ENCODE data around the gene PHKB.

The PHKB gene

DNA sequence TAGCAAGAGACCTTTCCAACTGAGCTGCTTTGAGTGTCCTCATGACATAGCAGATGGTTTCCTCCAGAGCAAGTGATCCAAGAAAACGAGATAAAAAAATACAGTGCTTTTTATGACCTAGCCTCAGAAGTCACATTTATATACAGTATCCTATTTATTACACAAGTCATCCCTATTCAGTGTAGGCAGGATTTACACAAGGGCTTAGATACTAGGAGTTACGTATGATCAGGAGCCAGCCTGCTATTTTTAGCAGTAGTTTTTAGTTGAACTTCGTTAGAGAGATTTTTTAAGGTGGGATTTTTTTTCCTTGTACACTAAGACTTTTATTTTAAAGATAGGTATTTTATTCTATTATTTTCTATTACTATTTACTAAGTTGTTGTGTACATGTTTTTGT is 58.4 kb downstream of the PHKB start:
- DNase-seq (ENCODE audit: low read depth, low spot score): no peak
- H3K4me3 ChIP-seq (ENCODE audit: low read depth, low read length): no peak overlapping the region
- TF ChIP-seq, protein P1, sequence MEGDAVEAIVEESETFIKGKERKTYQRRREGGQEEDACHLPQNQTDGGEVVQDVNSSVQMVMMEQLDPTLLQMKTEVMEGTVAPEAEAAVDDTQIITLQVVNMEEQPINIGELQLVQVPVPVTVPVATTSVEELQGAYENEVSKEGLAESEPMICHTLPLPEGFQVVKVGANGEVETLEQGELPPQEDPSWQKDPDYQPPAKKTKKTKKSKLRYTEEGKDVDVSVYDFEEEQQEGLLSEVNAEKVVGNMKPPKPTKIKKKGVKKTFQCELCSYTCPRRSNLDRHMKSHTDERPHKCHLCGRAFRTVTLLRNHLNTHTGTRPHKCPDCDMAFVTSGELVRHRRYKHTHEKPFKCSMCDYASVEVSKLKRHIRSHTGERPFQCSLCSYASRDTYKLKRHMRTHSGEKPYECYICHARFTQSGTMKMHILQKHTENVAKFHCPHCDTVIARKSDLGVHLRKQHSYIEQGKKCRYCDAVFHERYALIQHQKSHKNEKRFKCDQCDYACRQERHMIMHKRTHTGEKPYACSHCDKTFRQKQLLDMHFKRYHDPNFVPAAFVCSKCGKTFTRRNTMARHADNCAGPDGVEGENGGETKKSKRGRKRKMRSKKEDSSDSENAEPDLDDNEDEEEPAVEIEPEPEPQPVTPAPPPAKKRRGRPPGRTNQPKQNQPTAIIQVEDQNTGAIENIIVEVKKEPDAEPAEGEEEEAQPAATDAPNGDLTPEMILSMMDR (IDR thresholded peaks at IDR 0.05; ENCODE audit: insufficient read depth, low read length, missing control alignments): no peak
- ChIA-PET CTCF (no interaction called here), POLR2A (no interaction called here)

DNA sequence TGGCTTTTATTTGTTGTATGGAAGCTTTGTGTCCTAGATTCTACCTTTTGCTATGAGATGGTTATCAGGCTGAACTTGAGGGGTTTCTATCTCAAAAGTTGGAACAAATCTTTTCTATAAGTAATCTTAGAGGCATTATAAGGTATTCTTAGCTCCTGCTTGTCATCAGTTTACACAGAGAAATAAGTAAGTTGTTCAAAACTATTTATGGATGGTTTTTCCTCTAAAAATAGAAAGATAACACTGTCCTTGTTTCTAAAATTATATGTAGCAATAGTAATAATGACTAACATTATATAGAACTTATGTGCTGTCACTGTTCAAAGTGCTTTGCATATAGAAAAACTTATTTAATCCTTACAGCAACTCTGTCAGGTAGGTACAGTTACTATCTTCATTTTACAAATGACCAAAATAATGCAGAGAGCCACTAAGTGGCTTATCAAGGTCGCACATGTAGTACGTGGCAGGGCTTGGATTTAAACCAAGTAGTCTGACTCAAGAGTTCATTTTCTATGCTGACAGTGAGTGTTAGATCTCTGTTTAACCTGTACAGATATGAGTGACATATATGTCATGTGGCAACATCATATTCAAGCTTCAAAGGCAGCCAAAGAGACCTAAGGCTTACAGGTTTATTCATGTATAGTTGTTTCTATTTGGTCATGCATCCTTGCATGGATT is 59.0 kb downstream of the PHKB start:
- TF ChIP-seq, protein P1 (IDR thresholded peaks at IDR 0.05; ENCODE audit: insufficient read depth, low read length, missing control alignments): no peak
- ChIA-PET CTCF (interaction anchor here (0.7 to 0.8 kb wide), 2 partner anchors 59 to 378 kb away, joined by 3 to 5 read pairs; partner anchors contain the start of genes ITFG1 and PHKB), POLR2A (no interaction called here)
- DNase-seq (ENCODE audit: low read depth, low spot score): no peak
- no peak overlapping the region for H3K4me3 ChIP-seq (ENCODE audit: low read depth, low read length)

DNA sequence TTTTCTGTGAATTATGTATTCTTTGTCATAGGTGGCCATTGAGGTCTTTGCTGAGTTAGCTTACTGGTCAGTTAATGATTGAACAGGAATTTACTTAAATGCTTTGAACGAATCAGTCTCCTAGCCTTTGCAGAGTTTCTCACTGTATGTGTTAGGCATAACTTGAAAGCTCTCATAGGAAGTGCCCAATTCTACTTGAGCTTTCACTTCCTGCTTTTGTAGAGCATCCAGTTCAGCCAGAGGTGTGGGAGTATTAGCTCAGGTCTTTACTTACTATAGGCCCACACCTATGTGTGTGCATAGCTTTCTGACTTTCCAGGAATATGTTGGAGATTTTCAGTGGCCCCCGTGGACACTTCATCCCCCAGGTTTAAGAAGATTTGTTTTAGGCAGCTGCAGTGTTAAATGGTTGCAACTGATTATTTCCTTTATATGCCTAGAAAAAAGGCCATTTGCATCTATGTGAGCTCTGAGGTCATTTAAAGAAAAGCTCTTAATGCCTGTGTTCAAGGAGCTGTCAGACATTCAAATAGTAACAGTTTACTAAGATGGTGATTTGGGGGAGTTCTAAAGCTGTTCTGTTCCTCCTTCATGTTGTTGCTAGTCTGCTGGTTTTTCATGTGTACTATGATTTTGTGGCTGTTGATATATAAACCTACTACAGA is 62.3 kb downstream of the PHKB start:
- no peak overlapping the region for H3K4me3 ChIP-seq (ENCODE audit: low read depth, low read length)
- ChIA-PET POLR2A (no interaction called here), CTCF (no interaction called here)
- no peak for DNase-seq (ENCODE audit: low read depth, low spot score)
- TF ChIP-seq, protein P1 (IDR thresholded peaks at IDR 0.05; ENCODE audit: insufficient read depth, low read length, missing control alignments): no peak

DNA sequence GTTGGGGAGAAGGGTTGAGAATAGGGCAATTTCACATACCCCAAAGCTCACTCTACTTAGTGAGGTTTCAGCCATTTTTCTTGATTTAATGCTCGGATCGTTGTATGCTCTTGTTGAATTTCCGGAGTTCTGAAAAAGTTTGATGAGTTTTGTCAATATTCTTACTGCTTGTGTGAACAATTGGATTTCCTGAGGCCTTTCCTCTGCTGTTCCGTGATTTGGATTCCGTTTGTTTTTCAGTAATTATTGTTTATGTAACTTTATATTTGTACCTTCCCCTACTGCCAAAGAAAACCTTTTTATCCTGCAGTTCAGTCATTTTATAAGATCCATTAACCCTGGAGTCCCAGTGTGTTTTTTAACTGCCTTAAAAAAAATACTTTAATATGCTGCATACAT is 62.9 kb downstream of the PHKB start:
- TF ChIP-seq, protein P1 (IDR thresholded peaks at IDR 0.05; ENCODE audit: insufficient read depth, low read length, missing control alignments): no peak
- H3K4me3 ChIP-seq (ENCODE audit: low read depth, low read length): no peak overlapping the region
- DNase-seq (ENCODE audit: low read depth, low spot score): no peak
- CTCF ChIA-PET: no interaction called here
- POLR2A ChIA-PET: no interaction called here

DNA sequence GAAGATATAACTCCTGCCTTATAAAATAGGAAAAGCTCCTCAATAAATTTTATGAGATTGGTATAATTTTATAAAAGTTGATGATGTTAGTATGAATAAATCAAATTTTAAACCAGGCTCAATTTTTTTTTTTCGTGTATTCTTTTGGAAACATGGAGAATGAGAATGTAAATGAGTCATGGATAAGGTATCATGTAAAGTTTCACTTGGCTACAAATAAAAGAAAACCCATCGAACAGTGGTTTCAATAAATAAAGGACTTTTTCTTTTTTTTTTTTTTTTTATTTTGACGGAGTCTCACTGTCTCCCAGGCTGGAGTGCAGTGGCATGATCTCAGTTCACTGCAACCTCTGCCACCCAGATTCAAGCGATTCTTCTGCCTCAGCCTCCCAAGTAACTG is 67.3 kb downstream of the PHKB start:
- TF ChIP-seq, protein P1 (IDR thresholded peaks at IDR 0.05; ENCODE audit: insufficient read depth, low read length, missing control alignments): no peak
- ChIA-PET POLR2A (no interaction called here), CTCF (interaction anchor here (0.9 kb wide), 1 partner anchor 387 kb away, joined by 4 read pairs; no protein-coding TSS in a partner anchor)
- no peak overlapping the region for H3K4me3 ChIP-seq (ENCODE audit: low read depth, low read length)
- DNase-seq (ENCODE audit: low read depth, low spot score): no peak

DNA sequence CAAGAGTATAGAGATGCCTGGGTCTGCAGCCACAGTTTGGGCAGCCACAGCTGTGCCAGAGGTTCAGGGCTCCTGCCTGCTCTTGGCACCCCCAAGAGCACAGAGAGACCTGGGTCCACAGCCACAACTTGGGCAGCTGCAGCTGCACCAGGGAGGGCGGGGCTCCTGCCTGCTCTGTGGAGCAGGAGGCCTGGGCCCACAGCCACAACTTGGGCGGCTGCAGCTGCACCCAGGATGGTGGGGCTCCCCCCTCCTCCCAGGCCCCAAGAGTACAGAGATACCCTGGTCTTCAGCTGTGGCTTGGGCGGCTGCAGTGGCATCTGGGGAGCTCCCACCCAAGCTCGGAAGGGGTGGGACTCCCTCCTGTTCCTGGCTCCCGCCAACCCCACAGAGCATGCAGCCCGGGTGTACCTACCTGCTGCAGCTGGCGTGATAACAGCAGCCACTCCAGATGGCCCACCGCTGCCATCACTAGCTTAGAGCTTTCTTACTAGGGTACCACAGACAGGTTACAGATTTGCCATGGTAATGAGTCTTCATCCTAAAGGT is 72.7 kb downstream of the PHKB start:
- TF ChIP-seq, protein P1 (IDR thresholded peaks at IDR 0.05; ENCODE audit: insufficient read depth, low read length, missing control alignments): no peak
- H3K4me3 ChIP-seq (ENCODE audit: low read depth, low read length): no peak overlapping the region
- no peak for DNase-seq (ENCODE audit: low read depth, low spot score)
- CTCF ChIA-PET: no interaction called here
- POLR2A ChIA-PET: no interaction called here

Measured in AG04449 (cell line).